GM19397 (cell line): ENCODE results near the gene CIITA.
"Not testable (repeated sequence)": the region's sequence is repeated elsewhere in the genome, so short reads cannot be mapped to it uniquely, and the experiment has no call there.

ENCODE experiments used
- ATAC-seq: cut with Tn5 transposase; IDR thresholded peaks from one replicate; pipeline ENCODE4 v1.9.1; 2021; ENCODE audit warnings: mild to moderate bottlenecking, moderate library complexity; ENCODE audit not compliant: unreplicated experiment

The CIITA gene

GRCh38 chr16:10950393-10950792 lies 73.4 kb downstream of the CIITA start:
- ATAC-seq, result no peak

GRCh38 chr16:10951026-10951425 lies 74.0 kb downstream of the CIITA start:
- no peak for ATAC-seq

- no peak for ATAC-seq
These were observed 77.9 kb downstream of the CIITA start for GRCh38 chr16:10954903-10955302.

DNA sequence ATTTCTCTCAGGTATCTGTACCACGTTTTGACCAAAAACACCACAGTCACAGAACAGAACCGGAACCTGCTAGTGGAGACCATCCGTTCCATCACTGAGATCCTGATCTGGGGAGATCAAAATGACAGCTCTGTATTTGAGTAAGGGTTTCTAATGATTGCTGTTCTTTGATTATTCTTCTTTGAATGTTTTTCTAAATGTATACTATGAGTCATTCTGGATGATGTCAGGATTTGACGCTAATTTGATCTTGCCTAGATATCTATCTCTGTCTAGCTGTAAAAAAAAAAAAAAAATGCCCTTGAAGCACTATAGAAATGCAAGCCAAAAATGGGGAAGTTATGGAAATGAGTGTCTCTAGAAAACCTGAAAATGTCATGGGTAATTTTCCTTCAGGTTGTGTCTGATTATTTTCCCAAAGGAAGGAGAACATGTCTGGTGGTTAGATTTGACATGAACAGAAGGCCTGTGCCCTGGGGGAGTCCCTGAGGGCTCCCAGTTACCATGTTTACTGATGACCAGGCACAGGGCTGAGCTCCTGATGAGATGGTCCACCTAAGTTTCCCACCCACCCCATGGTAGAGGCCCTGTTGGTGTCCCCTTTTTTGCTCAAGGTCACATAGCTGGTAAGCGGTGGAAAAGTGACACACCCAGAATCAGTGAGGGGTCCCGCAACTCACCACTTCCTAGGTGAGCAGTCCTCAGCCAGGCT lies 80.9 kb downstream of the CIITA start:
- no peak for ATAC-seq

- ATAC-seq, result no peak
These were observed 82.2 kb downstream of the CIITA start for GRCh38 chr16:10959161-10959560.

- ATAC-seq, result no peak
These were observed 84.2 kb downstream of the CIITA start for GRCh38 chr16:10961231-10961630.

GRCh38 chr16:10964039-10964890 lies 87.3 kb downstream of the CIITA start:
- ATAC-seq, result no peak

- no peak for ATAC-seq
These were observed 87.9 kb downstream of the CIITA start for GRCh38 chr16:10964891-10965326.

GRCh38 chr16:10965440-10966061 lies 88.5 kb downstream of the CIITA start:
- peak; percentile 63 for ATAC-seq

- no peak for ATAC-seq
These were observed 89.1 kb downstream of the CIITA start for GRCh38 chr16:10966129-10966528.

DNA sequence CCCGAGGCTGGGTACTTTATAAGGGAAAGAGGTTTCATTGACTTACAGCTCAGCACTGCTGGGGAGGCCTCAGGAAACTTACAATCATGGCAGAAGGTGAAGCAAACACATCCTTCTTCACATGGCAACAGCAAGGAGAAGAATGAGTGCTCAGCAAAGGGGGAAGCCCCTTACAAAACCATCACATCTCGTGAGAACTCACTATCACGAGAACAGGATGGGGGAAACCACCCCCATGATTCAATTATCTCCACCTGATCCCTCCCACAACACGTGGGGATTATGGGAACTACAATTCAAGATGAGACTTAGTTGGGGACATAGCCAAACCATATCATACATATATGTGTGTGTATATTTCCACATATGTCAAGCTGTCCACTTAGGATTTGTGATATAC lies 89.6 kb downstream of the CIITA start:
- ATAC-seq, result not testable (repeated sequence)

GRCh38 chr16:10967986-10968385 lies 91.0 kb downstream of the CIITA start:
- ATAC-seq, result no peak

GRCh38 chr16:10968498-10968897 lies 91.5 kb downstream of the CIITA start:
- no peak for ATAC-seq

GRCh38 chr16:10969615-10970014 lies 92.6 kb downstream of the CIITA start:
- no peak for ATAC-seq

- ATAC-seq, result no peak
These were observed 93.1 kb downstream of the CIITA start for GRCh38 chr16:10970065-10970464.

DNA sequence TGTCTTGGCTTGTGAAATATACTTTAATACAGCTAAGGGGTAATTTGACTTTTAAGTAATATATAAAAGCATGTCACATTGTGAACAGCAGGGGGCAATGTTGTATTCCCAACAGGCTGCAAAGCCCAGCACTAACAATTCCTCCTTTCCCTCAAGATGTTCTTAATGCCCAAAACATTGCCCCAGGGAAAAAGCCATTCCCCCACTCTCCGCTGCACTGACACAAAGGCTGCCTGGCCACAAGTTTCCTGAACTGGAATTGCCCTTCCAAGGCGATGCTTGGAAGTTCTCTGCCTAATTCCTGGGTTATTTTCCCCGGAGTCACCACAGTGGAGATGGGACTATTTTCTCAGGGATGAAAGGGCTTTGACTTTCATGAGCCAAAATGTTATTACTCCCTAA lies 94.6 kb downstream of the CIITA start:
- no peak for ATAC-seq

GRCh38 chr16:10972108-10972818 lies 95.3 kb downstream of the CIITA start:
- ATAC-seq, result no peak

GRCh38 chr16:10972819-10973464 lies 95.9 kb downstream of the CIITA start:
- ATAC-seq, result no peak

DNA sequence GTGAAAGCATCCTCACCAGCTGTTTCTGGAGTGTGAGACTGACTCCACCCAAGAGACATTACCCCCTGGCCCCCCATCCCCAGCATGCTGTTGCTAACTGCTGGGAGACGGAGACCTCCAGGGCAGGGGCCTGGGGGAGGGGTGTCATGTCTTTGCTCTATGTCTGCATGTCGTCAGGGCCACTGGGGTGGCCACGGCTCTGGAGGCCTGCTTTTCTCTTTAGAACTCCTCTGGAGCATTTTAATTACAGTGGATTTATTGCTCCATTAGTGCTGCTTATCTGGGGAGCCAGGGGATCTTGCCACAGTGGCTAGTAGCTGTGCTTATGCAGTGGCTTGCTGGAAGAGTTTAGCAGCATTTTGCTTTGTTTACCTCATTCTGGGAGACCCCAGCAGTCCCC lies 99.6 kb downstream of the CIITA start:
- ATAC-seq, result no peak

DNA sequence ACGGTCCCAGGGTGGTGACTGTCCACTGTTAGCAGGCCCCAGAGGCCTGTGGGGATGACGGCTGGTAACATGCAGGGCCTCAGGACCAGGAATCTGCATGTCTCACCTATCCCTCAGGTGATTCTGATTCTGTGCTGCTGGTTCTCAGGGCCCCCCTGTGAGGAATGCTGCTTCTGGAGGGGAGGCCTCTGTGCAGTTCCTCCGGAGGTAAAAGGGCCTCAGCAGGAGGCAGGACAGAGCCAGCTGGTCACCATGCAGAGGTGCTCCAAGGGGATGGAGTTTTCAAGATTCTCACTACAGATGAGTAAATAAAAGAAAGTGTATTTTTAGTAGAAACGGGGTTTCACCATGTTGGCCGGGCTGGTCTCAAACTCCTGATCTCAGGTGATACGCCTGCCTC lies 101.1 kb downstream of the CIITA start:
- no peak for ATAC-seq
